GM19025 (cell line): Measurements from ENCODE around the gene MRPL42.
"Not testable (repeated sequence)": the region's sequence is repeated elsewhere in the genome, so short reads cannot be mapped to it uniquely, and the experiment has no call there.

Experiments used
- ATAC-seq: cut with Tn5 transposase; IDR thresholded peaks from one replicate; pipeline ENCODE4 v1.9.1; 2021; ENCODE audit warnings: mild to moderate bottlenecking, low read depth, moderate library complexity; ENCODE audit not compliant: unreplicated experiment

Gene MRPL42

DNA sequence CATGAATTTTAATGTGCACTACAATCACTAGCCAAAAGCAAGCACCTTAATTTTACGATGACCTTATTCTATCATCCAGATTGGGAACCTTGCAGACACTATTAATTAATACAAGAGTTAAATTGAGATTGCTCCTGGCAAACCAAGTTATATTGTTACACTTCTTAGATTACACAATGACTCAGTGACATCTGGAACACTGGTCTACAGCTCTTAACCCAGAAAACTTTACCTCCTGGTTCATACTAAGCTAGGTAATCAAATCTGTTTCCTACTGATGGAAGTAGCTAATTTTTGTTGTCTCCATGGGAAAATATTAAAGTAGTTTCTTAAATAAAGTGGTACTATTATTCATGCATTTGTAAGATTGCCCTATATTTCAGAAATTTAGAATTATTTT, 25.5 kb downstream of the MRPL42 start:
- not testable (repeated sequence) for ATAC-seq

DNA sequence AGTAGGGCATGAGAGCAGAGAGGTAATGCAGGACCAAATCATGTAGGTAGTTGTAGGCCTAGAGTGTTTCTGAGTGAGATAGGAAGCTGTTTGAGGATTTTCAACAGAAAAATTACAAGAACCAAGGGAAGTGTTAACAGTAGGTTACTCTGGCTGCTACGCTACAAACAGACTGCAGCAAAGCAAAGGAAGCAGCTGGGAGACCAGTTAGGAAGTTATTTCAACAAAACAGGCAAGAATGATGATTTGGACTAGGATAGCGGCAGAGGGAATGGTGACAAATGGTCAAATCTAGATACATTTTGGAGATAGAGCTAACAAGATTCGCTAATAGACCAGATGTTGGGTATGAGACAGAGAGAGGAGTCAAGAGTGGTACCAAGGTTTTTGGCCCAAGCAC, 26.8 kb downstream of the MRPL42 start:
- ATAC-seq, result no peak

DNA sequence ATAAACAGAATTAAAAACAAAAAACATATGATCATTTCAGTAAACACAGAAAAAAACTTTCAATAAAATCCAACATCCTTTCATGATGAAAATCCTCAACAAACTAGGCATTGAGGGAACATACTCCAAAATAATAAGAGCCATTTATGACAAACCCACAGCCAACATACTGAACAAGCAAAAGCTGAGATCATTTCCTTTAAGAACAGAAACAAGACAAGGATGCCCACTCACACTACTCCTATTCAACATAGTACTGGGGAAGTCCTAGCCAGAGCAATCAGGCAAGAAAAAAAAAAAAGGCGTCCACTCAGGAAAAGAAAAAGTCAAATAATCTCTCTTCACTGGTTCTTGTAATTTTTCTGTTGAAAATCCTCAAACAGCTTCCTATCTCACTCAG, 30.1 kb downstream of the MRPL42 start:
- ATAC-seq, result no peak

DNA sequence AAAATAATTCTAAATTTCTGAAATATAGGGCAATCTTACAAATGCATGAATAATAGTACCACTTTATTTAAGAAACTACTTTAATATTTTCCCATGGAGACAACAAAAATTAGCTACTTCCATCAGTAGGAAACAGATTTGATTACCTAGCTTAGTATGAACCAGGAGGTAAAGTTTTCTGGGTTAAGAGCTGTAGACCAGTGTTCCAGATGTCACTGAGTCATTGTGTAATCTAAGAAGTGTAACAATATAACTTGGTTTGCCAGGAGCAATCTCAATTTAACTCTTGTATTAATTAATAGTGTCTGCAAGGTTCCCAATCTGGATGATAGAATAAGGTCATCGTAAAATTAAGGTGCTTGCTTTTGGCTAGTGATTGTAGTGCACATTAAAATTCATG, 31.5 kb downstream of the MRPL42 start:
- not testable (repeated sequence) for ATAC-seq

DNA sequence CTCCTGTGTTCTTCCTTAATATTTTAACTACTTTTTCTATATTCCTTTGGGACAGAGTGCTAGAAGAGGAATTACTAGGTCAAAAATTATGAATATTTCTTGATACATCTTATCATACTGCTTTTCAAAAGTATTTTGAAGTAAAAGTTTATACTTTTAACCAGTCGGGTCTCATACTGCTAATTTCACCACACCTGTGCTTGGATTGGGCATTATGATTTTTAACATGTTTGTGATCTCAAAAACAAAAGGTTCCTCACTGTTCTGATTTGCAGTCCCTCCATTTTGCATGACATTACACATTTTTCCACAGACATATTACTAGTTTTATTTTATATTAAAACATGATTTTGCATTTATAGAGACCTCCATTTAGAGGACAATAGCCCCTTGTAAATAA, 32.9 kb downstream of the MRPL42 start:
- ATAC-seq, result no peak

DNA sequence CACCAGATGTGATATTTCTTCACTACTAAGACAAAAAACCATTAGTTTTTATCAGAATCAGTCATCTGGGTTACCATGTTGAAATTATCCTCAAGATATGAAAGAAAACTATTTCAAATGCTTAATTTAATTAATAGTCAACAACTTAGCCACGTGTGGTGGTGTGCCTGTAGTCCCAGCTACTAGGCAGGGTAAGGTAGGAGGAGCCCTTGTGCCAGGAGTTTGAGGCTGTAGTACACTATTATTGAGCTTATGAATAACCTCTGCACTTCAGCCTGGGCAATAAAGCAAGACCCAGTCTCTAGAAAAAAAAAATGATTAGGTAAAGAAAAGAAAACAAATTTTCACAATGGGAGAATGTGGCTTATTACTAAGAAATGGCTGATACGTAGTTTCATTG, 33.4 kb downstream of the MRPL42 start:
- ATAC-seq, result no peak

DNA sequence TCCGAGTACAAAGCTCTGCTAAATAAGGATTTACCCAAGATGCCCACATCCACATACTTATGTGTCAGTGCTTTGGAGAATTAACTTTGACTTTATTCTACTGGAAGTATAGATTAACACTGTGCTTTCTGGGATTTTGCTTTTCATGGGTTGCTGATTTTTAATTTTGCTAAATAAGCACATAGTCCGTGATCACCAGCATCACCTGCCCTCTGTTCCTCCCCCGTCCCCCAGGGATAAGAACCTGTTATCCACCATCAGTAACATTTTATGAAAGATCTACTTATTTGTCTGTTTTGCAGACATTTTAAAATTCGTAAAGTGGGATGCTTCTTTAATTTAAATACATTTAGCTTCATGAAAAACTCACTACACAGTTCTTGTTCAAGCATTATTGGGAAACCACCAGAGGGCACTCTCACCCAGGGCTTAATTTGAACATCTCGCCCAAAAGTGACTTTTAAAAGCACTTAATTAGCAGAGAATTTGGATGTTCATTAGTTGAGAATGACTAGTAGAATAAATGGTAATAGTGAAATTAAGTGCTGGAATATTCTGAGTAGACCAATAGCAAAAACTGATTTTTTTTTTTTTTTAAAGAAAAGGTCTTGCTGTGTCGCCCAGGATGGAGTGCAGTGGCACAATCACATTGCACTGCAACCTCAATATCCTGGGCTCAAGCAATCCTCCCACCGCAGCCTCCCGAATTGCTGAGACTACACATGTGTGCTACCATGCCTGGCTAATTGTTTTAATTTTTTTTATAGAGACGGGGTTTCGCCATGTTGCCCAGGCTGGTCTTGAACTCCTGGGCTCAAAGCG, 35.7 kb downstream of the MRPL42 start:
- ATAC-seq, result no peak

DNA sequence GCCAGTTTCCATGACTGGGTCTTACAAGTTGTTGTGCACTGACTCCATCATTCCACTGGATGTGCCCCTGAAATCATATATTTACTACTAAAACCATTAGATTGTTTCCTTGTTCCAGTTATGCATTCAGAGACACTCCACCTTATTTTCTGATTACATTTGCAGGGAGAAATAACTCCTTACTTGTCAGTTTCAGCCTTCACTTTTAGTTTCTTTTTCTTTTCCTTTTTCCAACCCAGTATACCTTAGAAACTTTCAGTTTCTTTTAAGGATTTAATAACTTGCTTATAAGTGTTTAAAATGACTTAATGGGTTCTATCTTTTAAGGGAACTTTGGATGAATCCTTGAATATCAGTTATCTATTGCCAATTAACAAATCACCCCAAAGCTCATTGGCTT, 39.9 kb downstream of the MRPL42 start:
- no peak for ATAC-seq

DNA sequence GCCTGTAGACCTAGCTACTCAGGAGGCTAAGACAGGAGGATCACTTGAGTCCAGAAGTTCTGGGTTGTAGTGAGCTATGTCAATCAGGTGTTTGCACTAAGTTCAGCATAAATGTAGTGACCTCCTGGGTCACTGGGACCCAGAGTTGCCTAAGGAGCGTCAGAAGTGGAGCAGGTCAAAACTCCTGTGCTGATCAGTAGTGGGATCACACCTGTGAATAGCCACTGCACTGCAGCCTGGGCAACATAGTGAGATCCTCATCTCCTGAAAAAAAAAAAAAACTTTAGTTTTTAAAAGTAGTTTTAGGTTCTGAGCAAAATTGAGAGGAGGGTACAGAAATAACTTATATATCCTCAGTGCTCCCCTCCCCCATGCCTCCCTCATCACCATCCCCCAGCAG, 42.2 kb downstream of the MRPL42 start:
- no peak for ATAC-seq

DNA sequence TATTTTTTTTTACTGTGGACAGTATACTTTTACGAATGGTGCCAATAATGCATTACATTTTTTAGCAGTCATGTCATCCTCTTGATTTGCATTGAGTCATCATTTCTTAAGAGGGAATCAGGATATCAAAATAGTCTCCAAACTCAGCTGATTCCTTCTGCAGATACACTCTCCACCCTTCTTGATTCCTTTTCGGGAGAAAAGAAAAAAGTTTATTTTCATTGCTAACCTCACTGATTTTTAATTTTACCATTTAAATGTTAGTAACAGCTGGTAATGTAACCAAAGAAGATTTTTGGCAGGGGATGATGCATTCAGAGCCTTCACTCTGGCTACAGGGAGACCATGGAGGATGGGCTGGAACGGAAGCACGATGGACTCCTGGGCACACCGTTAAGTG, 47.5 kb downstream of the MRPL42 start:
- ATAC-seq, result no peak

DNA sequence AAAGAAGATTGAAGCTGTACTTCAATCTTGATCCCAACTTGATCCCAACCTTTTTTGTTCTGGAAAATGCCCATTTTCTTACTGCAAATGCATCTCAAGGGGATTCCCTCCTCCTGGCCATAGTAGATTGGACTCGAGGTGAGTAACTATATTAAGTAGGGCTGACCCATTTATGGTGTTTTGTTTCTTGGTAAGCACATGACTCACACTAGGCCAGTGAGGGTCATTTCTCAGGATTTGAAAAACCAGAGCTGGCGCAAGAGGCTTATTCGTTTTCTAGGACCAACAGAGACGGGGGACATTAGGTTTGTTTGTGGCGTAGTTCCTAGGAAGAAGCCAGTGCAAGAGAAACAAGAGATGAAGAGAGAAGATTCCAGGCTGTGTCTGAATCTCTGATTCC, 51.4 kb downstream of the MRPL42 start:
- ATAC-seq, result no peak

DNA sequence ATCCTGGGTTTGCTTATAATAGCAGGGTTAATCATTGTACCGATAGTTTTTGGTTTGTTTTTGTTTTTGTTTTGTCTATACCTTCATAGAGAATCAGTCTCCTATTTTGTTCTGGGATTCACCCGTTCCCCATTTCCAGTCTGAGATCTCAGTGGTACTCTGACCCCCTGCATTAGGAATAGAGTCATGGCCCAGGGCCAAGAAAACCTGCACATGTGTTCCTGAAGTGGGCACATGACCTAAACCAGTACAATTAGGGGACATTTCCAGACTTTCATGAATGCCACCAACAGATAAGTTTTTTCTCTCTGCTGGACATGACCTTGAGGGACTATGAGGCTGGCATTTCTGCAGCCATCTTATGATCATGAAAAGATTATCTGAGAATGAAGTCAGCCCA, 52.5 kb downstream of the MRPL42 start:
- ATAC-seq, result no peak

DNA sequence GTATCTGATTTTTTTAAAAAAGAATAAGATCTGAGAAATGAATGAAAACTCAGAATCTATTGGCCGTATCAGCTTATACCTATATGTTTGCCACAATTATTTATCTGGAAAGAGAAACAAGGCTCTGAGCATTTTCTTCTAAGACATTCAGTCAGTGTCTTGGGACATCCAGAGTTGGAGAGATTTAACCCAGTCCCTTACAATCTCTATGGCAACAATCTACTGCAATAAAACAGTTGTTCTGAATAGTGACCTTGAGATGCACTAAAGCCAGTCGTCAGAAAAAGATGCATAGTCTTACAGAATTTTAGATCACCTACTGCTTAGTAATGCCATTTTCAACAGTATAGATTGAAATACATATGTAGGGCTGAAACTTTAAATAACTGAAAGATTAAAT, 53.1 kb downstream of the MRPL42 start:
- ATAC-seq, result no peak

DNA sequence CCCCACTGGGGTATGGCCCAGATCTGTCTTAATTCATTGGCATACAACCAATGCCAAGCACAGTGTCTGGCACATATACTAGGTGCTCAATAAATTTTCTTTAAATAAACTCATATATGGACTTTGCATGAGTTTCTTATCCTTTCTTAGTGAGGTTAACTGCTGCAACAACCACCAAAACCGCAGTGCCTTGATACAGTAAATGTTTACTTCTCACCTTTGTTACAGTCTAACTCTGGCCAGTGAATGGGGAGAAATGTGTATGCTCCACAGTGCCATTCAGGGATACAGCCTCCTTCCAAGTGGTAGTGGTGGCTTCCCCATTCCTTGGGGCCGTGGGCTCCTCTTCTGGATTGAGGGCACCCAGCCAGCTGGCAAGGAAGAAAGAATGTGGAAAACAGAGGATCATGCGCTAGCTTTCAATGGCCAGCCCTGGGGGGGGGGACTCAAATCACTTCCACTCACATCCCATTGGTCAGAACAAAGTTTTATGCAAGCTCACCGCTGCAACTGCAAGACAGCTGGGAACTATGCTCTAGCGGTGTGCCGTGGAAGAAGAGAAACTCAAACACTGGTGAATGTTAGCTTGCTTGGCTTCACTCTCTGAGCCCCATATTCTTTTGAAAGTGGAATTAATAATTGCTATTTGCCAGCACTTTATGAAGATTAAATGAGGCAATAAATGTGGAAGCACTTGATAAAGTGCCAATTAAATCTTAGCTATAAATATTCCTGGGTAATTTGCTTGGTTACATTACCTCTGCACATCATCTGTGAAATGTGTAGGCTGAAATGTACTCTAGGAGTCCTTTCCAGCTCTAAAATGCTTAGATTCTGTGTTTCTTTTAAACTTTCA, 54.1 kb downstream of the MRPL42 start:
- ATAC-seq, result no peak

DNA sequence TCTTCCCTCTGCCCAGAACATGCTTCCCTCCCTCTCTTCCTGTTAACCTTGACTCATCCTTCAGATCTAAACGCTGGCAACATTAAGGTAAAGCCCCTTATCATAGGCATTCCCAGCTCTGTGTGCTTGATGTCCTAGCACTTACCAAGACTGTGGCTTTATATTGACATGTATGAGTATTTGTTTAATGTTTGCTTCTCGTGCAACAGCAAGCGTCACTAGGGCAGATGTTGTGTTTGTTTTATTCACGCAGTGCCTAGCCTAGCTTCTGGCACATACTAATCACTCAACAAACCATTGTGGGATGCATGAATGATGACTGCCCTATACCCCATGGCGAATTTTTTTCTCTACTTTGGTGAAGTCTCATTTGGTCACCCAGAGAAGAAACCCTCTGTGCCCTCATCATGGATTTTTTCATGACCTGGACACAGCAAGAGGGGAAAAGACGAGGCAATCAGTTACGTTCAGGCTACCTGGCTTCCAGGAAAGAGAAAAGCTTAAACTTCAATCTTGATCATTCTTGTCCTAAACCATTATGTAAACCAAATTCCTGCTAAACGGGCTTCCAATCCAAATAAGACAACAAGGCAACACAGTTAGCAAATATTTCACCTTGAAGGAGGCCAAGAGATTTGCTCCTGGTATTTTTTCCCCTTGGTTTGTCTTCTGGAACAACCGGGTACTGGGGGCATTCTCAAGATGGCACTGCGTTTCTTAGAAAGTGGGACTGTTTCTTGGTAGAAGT, 57.2 kb downstream of the MRPL42 start:
- ATAC-seq, result no peak

DNA sequence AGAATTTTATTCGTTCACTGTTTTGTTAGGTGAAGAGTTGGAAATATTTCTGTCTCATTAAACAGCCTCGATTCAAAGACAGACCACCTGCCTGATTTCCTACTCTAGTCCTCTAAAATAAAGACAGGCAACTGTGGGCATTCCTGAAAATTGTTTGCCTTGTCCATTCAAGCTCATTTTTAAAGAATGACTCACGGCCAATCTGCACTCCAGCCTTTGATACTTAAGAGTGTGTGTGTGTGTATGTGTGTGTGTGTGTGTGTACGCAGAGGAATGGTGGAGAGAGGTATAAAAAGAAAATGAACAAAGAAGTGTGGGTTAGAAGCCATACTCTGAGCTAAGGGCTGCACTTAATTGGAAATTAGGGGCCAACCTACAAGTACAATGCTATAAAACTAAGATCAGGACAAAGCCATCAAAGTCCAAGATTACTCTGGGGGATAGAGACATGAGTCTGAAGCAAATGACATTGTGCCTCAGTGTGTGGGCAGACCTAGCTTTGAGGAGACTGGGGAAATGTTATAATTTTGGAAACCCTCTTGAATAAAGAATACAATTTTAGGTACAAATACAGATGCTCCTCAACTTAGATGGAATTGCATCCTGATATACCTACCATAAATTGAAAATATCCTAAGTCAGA, 59.6 kb downstream of the MRPL42 start:
- ATAC-seq, result no peak

DNA sequence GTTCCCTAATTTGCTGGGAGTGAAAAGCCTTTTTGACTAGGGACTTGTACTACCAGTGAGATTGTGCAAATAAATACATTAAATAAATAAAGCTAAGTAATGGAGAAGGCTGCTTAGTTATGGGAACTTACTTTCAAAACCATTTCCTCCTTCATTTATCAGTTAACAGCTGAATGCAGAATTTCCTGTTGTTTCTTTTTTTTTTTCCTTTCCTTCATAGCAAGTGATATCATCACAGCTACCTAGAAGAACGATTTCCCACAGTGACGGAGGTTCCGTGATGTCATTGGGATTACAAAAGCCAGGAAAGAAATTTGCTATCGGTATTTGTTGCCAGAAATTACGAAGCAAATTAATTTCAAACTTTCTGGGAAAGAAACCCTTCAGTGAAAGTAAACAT, 63.0 kb downstream of the MRPL42 start:
- no peak for ATAC-seq

DNA sequence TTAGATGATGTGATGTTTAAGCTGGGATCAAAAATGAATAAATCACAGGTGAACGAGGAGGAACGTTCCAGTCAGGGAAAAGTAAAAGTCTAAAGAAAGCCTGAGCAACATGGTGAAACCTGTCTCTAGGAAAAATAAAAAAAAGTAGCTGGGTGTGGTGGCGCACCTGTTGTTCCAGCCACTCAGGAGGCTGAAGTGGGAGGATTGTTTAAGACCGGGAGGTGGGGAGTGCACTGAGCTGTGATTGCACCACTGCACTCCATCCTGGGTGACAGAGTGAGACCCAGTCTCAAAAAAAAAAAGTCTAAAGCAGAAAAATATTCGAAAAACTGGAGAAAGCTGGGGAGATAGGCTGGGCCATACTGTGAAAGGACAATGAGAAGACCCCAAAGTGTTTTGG, 66.0 kb downstream of the MRPL42 start:
- ATAC-seq, result no peak

DNA sequence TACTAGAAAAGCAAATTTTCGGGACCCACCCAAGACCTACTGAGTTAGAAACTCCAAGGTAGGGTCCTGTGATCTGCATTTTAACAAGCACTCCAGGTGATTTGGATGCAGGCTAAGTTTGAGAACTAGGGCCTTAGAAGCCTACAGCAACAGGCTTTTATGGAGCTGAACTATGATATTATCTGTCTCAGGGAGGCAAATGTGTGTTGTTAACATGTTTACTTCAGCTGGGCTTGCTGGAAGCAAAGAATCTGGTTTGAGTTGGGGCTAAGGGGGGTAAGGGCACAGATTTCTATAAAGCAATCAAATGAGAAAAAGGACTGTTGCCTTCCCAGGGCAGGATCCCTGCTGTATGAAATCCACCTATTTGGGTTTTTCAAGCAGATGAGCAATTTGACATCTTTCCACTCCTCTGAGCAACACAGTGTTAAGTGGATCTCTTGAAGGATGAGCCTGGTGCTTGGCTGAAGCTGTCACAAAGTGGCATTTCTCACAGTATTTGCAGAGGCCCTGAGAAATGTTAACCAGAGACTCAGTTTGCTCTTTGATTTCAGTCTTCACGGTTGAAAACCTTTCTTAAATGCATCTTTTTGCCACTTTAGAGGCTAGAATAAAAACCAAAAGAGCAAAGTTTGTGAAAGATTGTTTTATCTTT, 68.9 kb downstream of the MRPL42 start:
- ATAC-seq, result no peak
